Astrocyte (in vitro differentiated cells and primary cell): ENCODE measurements around the gene CHML. TPM values are rescaled to one million over a fixed set of nuclear protein-coding genes. Genes with fewer than 3 reads are reported as not detected.

Experiments
- DNase-seq: peaks from one replicate; pipeline ENCODE4 v3.0.0-alpha.2; 2010; ENCODE audit warnings: low read depth
- FAIRE-seq: peaks from 2 replicates; lab custom pipeline; 2011; peaks lifted over from hg19 to GRCh38; lab: Jason Lieb, UNC
- H2AFZ ChIP-seq: 2 replicates; pipeline ENCODE4 v1.6.0; 2012; ENCODE audit warnings: low read depth, low read length, inconsistent platforms
- H3K27ac ChIP-seq: 2 replicates; pipeline ENCODE4 v1.5.1; 2011; ENCODE audit warnings: low read depth, low read length, inconsistent platforms
- H3K27me3 ChIP-seq: 2 replicates; pipeline ENCODE4 v1.6.0; 2011; ENCODE audit warnings: low read length, inconsistent platforms; ENCODE audit not compliant: insufficient read depth
- H3K36me3 ChIP-seq: 2 replicates; pipeline ENCODE4 v1.5.1; 2011; ENCODE audit warnings: low read length, inconsistent platforms; ENCODE audit not compliant: insufficient read depth
- H3K4me1 ChIP-seq: 2 replicates; pipeline ENCODE4 v1.5.1; 2011; ENCODE audit warnings: low read length, inconsistent platforms; ENCODE audit not compliant: insufficient read depth
- H3K4me2 ChIP-seq: 2 replicates; pipeline ENCODE4 v1.6.0; 2012; ENCODE audit warnings: low read length, inconsistent platforms
- H3K4me3 ChIP-seq: 2 replicates; pipeline ENCODE4 v1.5.1; 2011; ENCODE audit warnings: low read depth, mild to moderate bottlenecking, low read length, inconsistent platforms; ENCODE audit not compliant: insufficient read depth
- H3K79me2 ChIP-seq: 2 replicates; pipeline ENCODE4 v1.6.0; 2012; ENCODE audit warnings: mild to moderate bottlenecking, low read length, inconsistent platforms; ENCODE audit not compliant: insufficient read depth
- H3K9ac ChIP-seq: 2 replicates; pipeline ENCODE4 v1.6.0; 2012; ENCODE audit warnings: mild to moderate bottlenecking, low read length, inconsistent platforms
- H3K9me3 ChIP-seq: 2 replicates; pipeline ENCODE4 v1.5.1; 2012; ENCODE audit warnings: low read depth, mild to moderate bottlenecking, low read length, inconsistent platforms; ENCODE audit not compliant: insufficient read depth
- H4K20me1 ChIP-seq: 2 replicates; pipeline ENCODE4 v1.6.0; 2012; ENCODE audit warnings: low read length, inconsistent platforms; ENCODE audit not compliant: insufficient read depth
- H3K27ac Mint-ChIP-seq: one replicate; pipeline ENCODE4 v1.8.0; 2021; ENCODE audit warnings: mild to moderate bottlenecking, mixed read lengths; ENCODE audit not compliant: unreplicated experiment
- H3K27me3 Mint-ChIP-seq: one replicate; pipeline ENCODE4 v1.8.0; 2021; ENCODE audit warnings: low read depth, mixed read lengths; ENCODE audit not compliant: unreplicated experiment
- H3K36me3 Mint-ChIP-seq: one replicate; pipeline ENCODE4 v1.8.0; 2021; ENCODE audit warnings: low read depth, mixed read lengths; ENCODE audit not compliant: unreplicated experiment
- H3K4me1 Mint-ChIP-seq: one replicate; pipeline ENCODE4 v1.8.0; 2021; ENCODE audit warnings: low read depth, mixed read lengths; ENCODE audit not compliant: unreplicated experiment
- H3K4me3 Mint-ChIP-seq: one replicate; pipeline ENCODE4 v1.8.0; 2021; ENCODE audit warnings: mild to moderate bottlenecking, moderate library complexity, mixed read lengths; ENCODE audit not compliant: unreplicated experiment
- H3K9me3 Mint-ChIP-seq: one replicate; pipeline ENCODE4 v1.8.0; 2021; ENCODE audit warnings: mild to moderate bottlenecking, mixed read lengths; ENCODE audit not compliant: unreplicated experiment
- EZH2 ChIP-seq: IDR thresholded peaks from 2 replicates; pipeline ENCODE4 v1.6.1; 2012; ENCODE audit warnings: mild to moderate bottlenecking, low read length, inconsistent platforms; ENCODE audit not compliant: insufficient read depth
- total RNA-seq: library from RNA; stranded (reverse); gene quantifications from 2 replicates; pipeline ENCODE4 v1.2.1, GENCODE V29; 2021
- TF ChIP-seq, protein P1 (sequence below): IDR thresholded peaks from 2 replicates; pipeline ENCODE4 v1.5.1; 2011; ENCODE audit warnings: low read depth, mild to moderate bottlenecking, inconsistent platforms, low read length, moderate library complexity; ENCODE audit not compliant: insufficient read depth

The CHML gene
- total RNA-seq, 1 donor from 2014 or later: 22.6 TPM

DNA sequence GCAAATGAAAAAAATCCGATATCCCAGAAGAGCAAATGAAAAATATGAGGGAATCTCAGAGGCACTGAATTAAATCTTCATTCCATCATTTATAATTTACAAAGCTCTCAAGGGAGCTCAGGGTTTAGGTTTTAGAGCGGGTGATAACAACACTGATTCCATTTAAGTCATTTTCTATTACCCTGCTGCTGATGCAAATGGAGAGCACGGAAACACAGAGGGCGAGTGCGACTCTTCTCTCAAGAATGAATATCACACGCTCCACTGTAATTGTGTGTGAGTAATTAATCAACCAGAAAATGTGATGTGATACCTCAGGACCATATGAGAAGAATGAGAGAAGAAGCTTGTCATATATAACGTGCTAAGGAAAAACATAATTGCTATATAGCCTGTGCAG, 22.7 kb downstream of the CHML start:
- Histone ChIP-seq H3K27ac (no peak overlapping the region), H3K4me2 (no peak overlapping the region), H3K27me3 (no peaks in the 10 kb centered on the region), H3K9ac (no peak overlapping the region), H4K20me1 (no peaks in the 10 kb centered on the region), H3K36me3 (no peaks in the 10 kb centered on the region), H2AFZ (no peak overlapping the region), H3K4me1 (peaks cover 12% of the 10 kb centered on the region), H3K9me3 (no peaks in the 10 kb centered on the region), H3K79me2 (no peaks in the 10 kb centered on the region), H3K4me3 (no peak overlapping the region)
- Mint-ChIP-seq H3K27ac (no peak overlapping the region), H3K4me3 (no peak overlapping the region), H3K4me1 (peaks cover 14% of the 10 kb centered on the region), H3K9me3 (no peaks in the 10 kb centered on the region), H3K27me3 (no peaks in the 10 kb centered on the region), H3K36me3 (no peaks in the 10 kb centered on the region)
- TF ChIP-seq, protein P1, sequence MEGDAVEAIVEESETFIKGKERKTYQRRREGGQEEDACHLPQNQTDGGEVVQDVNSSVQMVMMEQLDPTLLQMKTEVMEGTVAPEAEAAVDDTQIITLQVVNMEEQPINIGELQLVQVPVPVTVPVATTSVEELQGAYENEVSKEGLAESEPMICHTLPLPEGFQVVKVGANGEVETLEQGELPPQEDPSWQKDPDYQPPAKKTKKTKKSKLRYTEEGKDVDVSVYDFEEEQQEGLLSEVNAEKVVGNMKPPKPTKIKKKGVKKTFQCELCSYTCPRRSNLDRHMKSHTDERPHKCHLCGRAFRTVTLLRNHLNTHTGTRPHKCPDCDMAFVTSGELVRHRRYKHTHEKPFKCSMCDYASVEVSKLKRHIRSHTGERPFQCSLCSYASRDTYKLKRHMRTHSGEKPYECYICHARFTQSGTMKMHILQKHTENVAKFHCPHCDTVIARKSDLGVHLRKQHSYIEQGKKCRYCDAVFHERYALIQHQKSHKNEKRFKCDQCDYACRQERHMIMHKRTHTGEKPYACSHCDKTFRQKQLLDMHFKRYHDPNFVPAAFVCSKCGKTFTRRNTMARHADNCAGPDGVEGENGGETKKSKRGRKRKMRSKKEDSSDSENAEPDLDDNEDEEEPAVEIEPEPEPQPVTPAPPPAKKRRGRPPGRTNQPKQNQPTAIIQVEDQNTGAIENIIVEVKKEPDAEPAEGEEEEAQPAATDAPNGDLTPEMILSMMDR: no peak
- no peak for TF ChIP-seq EZH2
- no peak for DNase-seq
- FAIRE-seq: no peak

GRCh38 chr1:241615043-241615974, 24.9 kb downstream of the CHML start:
- Histone ChIP-seq H3K36me3 (no peaks in the 10 kb centered on the region), H3K4me3 (no peak overlapping the region), H3K4me2 (peak overlapping the region; percentile 16), H3K27ac (no peak overlapping the region), H4K20me1 (no peaks in the 10 kb centered on the region), H3K27me3 (no peaks in the 10 kb centered on the region), H3K9me3 (no peaks in the 10 kb centered on the region), H2AFZ (no peak overlapping the region), H3K79me2 (no peaks in the 10 kb centered on the region), H3K4me1 (peaks cover 17% of the 10 kb centered on the region), H3K9ac (no peak overlapping the region)
- Mint-ChIP-seq H3K27me3 (no peaks in the 10 kb centered on the region), H3K9me3 (no peaks in the 10 kb centered on the region), H3K27ac (no peak overlapping the region), H3K4me3 (no peak overlapping the region), H3K36me3 (no peaks in the 10 kb centered on the region), H3K4me1 (peaks cover 14% of the 10 kb centered on the region)
- TF ChIP-seq, protein P1: no peak
- no peak for TF ChIP-seq EZH2
- FAIRE-seq (no peak), DNase-seq (no peak)

DNA sequence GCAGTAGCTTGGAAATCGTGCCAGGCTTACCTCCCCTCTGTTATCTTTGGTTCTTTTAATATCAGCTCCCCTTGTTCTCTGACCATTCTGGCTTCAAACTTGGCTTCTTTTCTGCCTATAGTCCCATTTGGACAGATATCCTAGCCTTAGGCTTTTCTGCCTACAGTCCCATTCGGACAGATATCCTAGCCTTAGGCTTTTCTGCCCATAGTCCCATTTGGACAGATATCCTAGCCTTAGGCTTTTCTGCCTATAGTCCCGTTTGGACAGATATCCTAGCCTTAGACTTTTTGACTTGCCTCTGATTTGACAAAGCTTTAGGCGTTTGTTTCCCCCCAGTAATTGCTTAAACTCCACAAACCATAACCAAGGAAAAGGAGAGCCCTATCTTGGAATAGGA, 25.6 kb downstream of the CHML start:
- Histone ChIP-seq H3K36me3 (no peaks in the 10 kb centered on the region), H3K9ac (no peak overlapping the region), H3K4me2 (no peak overlapping the region), H3K4me3 (no peak overlapping the region), H3K27ac (no peak overlapping the region), H3K27me3 (no peaks in the 10 kb centered on the region), H3K9me3 (no peaks in the 10 kb centered on the region), H3K79me2 (no peaks in the 10 kb centered on the region), H4K20me1 (no peaks in the 10 kb centered on the region), H3K4me1 (peaks cover 21% of the 10 kb centered on the region), H2AFZ (no peak overlapping the region)
- H3K9me3 Mint-ChIP-seq: no peaks in the 10 kb centered on the region
- H3K36me3 Mint-ChIP-seq: no peaks in the 10 kb centered on the region
- H3K27ac Mint-ChIP-seq: peak overlapping the region; percentile 4
- H3K4me3 Mint-ChIP-seq: peak overlapping the region; percentile 73
- DNase-seq (no peak), FAIRE-seq (no peak)
- no peak for TF ChIP-seq EZH2
- TF ChIP-seq, protein P1: no peak
- H3K27me3 Mint-ChIP-seq: no peaks in the 10 kb centered on the region
- H3K4me1 Mint-ChIP-seq: peaks cover 15% of the 10 kb centered on the region
